Right lobe of liver (tissue), 4 donors: ENCODE results near the gene MED15.

Experiments
- CTCF ChIP-seq, 4 donors: fragments of 200-600 bp in 3 of 4; fragments of 450-650 bp in 1 of 4; IDR thresholded peaks; one replicate each; pipeline versions ENCODE4 v1.5.1 to v1.8.0; 2016 to 2022; ENCODE audit warnings: antibody characterized with exemption in 4 of 4, mild to moderate bottlenecking in 2 of 4
- POLR2A ChIP-seq: fragments of 450-650 bp; IDR thresholded peaks from one replicate; pipeline ENCODE4 v1.6.1; 2017; ENCODE audit warnings: antibody characterized with exemption, mild to moderate bottlenecking
- donor health status: DM: no; HTN: no; CAD: no.
- donor health status: DM: no; HTN: no; CAD: no.
- donor health status: DM: no; HTN: yes; CAD: no.

- TF ChIP-seq CTCF (IDR thresholded peaks at IDR 0.05) (no peak), POLR2A (no peak)
Observed at GRCh38 chr22:20472629-20473442, 34.6 kb upstream of the MED15 start.
